Liver (tissue), 9 donors: Measurements from ENCODE around the gene SATB2. TPM values are rescaled to one million over a fixed set of nuclear protein-coding genes. Genes with fewer than 3 reads are reported as not detected.

Experiments used
- DNase-seq: peaks from one replicate; pipeline ENCODE4 v3.0.0-alpha.2; 2017; ENCODE audit warnings: low spot score
- H3K27ac ChIP-seq, 2 donors: one replicate each; pipeline ENCODE4 v1.7.0; 2013; ENCODE audit warnings: inconsistent platforms in 2 of 2, low read length in 2 of 2, control low read depth in 1 of 2, low read depth in 1 of 2, mild to moderate bottlenecking in 1 of 2
- H3K27me3 ChIP-seq, 4 donors: one replicate each; pipeline versions ENCODE4 v1.6.1 to v1.7.0; 2013; ENCODE audit warnings: low read length in 3 of 4, inconsistent platforms in 1 of 4, mild to moderate bottlenecking in 1 of 4, moderate library complexity in 1 of 4; ENCODE audit not compliant: control insufficient read depth in 4 of 4, insufficient read depth in 4 of 4
- H3K36me3 ChIP-seq, 4 donors: one replicate each; pipeline versions ENCODE4 v1.6.1 to v1.7.0; 2013; ENCODE audit warnings: low read length in 3 of 4, mild to moderate bottlenecking in 3 of 4, low read depth in 1 of 4, moderate library complexity in 1 of 4; ENCODE audit not compliant: control insufficient read depth in 4 of 4, insufficient read depth in 3 of 4
- H3K4me1 ChIP-seq, 4 donors: one replicate each; pipeline versions ENCODE4 v1.6.1 to v1.7.0; 2013; ENCODE audit warnings: low read length in 3 of 4, mild to moderate bottlenecking in 3 of 4, moderate library complexity in 1 of 4; ENCODE audit not compliant: control insufficient read depth in 4 of 4, insufficient read depth in 4 of 4
- H3K4me3 ChIP-seq, 3 donors: one replicate each; pipeline versions ENCODE4 v1.6.1 to v1.7.0; 2013; ENCODE audit warnings: low read length in 3 of 3, control low read depth in 1 of 3, low read depth in 1 of 3, mild to moderate bottlenecking in 1 of 3
- H3K9ac ChIP-seq, 2 donors: one replicate each; pipeline ENCODE4 v1.7.0; 2013; ENCODE audit warnings: low read length in 2 of 2, mild to moderate bottlenecking in 2 of 2, moderate library complexity in 2 of 2, control low read depth in 1 of 2, low read depth in 1 of 2
- H3K9me3 ChIP-seq, 4 donors: one replicate each; pipeline versions ENCODE4 v1.6.1 to v1.7.0; 2013; ENCODE audit warnings: low read length in 3 of 4; ENCODE audit not compliant: control insufficient read depth in 4 of 4
- ATF3 ChIP-seq: IDR thresholded peaks from 2 replicates; pipeline ENCODE4 v1.6.1; 2016; ENCODE audit warnings: antibody characterized with exemption
- GABPA ChIP-seq, 2 donors: IDR thresholded peaks in 1 of 2; conservative IDR thresholded peaks in 1 of 2; 2 replicates each; pipeline ENCODE4 v1.6.1; 2016; ENCODE audit warnings: antibody characterized with exemption in 2 of 2, mild to moderate bottlenecking in 1 of 2, moderate library complexity in 1 of 2
- HNF4G ChIP-seq: IDR thresholded peaks from 2 replicates; pipeline ENCODE4 v1.6.1; 2016; ENCODE audit warnings: antibody characterized with exemption
- JUND ChIP-seq, 2 donors: IDR thresholded peaks; 2 replicates each; pipeline ENCODE4 v1.6.1; 2016; ENCODE audit warnings: antibody characterized with exemption in 2 of 2
- NR2F2 ChIP-seq: IDR thresholded peaks from 2 replicates; pipeline ENCODE4 v1.6.1; 2016; ENCODE audit warnings: antibody characterized with exemption
- RAD21 ChIP-seq, 2 donors: IDR thresholded peaks; 2 replicates each; pipeline ENCODE4 v1.6.1; 2016; ENCODE audit warnings: antibody characterized with exemption in 2 of 2, mild to moderate bottlenecking in 2 of 2
- RXRA ChIP-seq, 2 donors: IDR thresholded peaks; 2 replicates each; pipeline ENCODE4 v1.6.1; 2017 to 2018; ENCODE audit warnings: antibody characterized with exemption in 2 of 2, mild to moderate bottlenecking in 1 of 2
- SP1 ChIP-seq: IDR thresholded peaks from 2 replicates; pipeline ENCODE4 v1.6.1; 2018; ENCODE audit warnings: antibody characterized with exemption, mild to moderate bottlenecking
- YY1 ChIP-seq: IDR thresholded peaks from 2 replicates; pipeline ENCODE4 v1.6.1; 2016; ENCODE audit warnings: antibody characterized with exemption, mild to moderate bottlenecking
- ZBTB33 ChIP-seq: IDR thresholded peaks from 2 replicates; pipeline ENCODE4 v1.6.1; 2016; ENCODE audit warnings: antibody characterized with exemption
- polyA plus RNA-seq, 2 donors: library from polyadenylated mRNA; stranded (reverse) in 1 of 2; unstranded in 1 of 2; fragments of 200-250 nt in 1 of 2; fragments of >200 nt in 1 of 2; fragmentation: Nextera tagmentation in 1 of 2; extraction: Ambion mirVana in 1 of 2; gene quantifications; one replicate each; pipeline versions ENCODE4 v1.2.1 to v1.2.3, GENCODE V29; 2013 to 2015
- total RNA-seq, 2 donors: library from RNA; depleted of rRNA; stranded (reverse); fragments of >200 nt; gene quantifications; one replicate each; pipeline ENCODE4 v1.2.3, GENCODE V29; 2014
- TF ChIP-seq, protein P1 (sequence below): IDR thresholded peaks from 2 replicates; pipeline ENCODE4 v1.6.1; 2016; ENCODE audit warnings: antibody characterized with exemption, mild to moderate bottlenecking
- TF ChIP-seq, protein P2 (sequence below): IDR thresholded peaks from 2 replicates; pipeline ENCODE4 v1.6.1; 2016; ENCODE audit warnings: antibody characterized with exemption
- donor health status: healthy.
- donor health status: healthy.
- donor health status: healthy.
- donor health status: healthy.
- donor health status: healthy.

The SATB2 gene
- total and polyA plus RNA-seq, 4 donors = 0.19 to 2.3 (median 0.91) TPM

DNA sequence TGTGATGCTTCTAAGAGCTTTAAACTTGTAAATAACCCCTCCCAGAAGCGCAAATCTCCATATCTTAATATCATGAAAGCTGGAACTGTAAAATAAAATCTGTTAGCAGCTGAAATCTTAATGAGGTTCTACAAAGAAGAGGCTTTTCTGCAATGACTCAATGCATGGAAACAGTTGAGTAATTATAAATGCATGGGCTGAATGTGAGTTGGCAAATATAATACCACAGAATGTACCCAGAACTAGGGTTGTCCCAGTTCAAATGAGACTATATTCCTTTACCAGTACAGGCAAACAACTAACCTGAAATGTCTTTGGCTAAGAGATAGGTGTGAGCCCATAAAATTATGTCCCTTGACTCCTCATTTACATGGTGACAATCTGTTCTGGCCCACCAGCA is 52.9 kb downstream of the SATB2 start (continued):
- TF ChIP-seq, protein P1, sequence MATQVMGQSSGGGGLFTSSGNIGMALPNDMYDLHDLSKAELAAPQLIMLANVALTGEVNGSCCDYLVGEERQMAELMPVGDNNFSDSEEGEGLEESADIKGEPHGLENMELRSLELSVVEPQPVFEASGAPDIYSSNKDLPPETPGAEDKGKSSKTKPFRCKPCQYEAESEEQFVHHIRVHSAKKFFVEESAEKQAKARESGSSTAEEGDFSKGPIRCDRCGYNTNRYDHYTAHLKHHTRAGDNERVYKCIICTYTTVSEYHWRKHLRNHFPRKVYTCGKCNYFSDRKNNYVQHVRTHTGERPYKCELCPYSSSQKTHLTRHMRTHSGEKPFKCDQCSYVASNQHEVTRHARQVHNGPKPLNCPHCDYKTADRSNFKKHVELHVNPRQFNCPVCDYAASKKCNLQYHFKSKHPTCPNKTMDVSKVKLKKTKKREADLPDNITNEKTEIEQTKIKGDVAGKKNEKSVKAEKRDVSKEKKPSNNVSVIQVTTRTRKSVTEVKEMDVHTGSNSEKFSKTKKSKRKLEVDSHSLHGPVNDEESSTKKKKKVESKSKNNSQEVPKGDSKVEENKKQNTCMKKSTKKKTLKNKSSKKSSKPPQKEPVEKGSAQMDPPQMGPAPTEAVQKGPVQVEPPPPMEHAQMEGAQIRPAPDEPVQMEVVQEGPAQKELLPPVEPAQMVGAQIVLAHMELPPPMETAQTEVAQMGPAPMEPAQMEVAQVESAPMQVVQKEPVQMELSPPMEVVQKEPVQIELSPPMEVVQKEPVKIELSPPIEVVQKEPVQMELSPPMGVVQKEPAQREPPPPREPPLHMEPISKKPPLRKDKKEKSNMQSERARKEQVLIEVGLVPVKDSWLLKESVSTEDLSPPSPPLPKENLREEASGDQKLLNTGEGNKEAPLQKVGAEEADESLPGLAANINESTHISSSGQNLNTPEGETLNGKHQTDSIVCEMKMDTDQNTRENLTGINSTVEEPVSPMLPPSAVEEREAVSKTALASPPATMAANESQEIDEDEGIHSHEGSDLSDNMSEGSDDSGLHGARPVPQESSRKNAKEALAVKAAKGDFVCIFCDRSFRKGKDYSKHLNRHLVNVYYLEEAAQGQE = no peak
- TF ChIP-seq SP1 = no peak
- no peak for TF ChIP-seq RAD21 (IDR thresholded peaks at IDR 0.05)
- no peak for TF ChIP-seq RXRA (IDR thresholded peaks at IDR 0.05)

DNA sequence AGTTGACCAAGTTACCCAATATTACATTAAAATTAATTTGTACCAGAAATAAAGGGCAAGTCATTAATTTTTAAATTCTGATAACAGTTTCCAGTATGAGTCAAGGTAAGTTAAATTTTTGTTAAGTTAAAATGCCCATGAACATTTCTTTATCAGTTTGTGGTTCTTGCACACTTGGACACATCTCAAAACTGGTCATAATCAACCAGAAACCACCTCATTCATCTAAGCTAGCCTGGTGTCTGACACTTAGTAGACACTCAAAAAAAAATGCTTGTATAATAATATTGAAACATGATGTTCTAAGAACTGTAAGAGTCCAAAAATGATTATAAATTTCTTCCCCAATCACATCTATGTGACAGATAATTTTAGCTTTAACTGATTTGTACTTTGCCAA is 62.4 kb downstream of the SATB2 start:
- no peaks in the 10 kb centered on the region for H3K36me3 ChIP-seq
- H3K9me3 ChIP-seq = no peaks in the 10 kb centered on the region
- no peaks in the 10 kb centered on the region for H3K4me1 ChIP-seq
- TF ChIP-seq NR2F2 (no peak), JUND (IDR thresholded peaks at IDR 0.05) (no peak), YY1 (no peak), ZBTB33 (no peak), HNF4G (no peak), RXRA (IDR thresholded peaks at IDR 0.05) (no peak), GABPA (IDR thresholded peaks at IDR 0.05 in 1 of 2, conservative IDR thresholded peaks at IDR 0.05 in 1 of 2) (no peak), RAD21 (IDR thresholded peaks at IDR 0.05) (no peak), ATF3 (no peak)
- TF ChIP-seq, protein P1 = no peak
- TF ChIP-seq, protein P2, sequence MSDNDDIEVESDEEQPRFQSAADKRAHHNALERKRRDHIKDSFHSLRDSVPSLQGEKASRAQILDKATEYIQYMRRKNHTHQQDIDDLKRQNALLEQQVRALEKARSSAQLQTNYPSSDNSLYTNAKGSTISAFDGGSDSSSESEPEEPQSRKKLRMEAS = no peak
- H3K27me3 ChIP-seq = no peaks in the 10 kb centered on the region
- no peak overlapping the region for H3K27ac ChIP-seq
- H3K9ac ChIP-seq = no peak overlapping the region
- H3K4me3 ChIP-seq = no peak overlapping the region
- DNase-seq = no peak
